Vagina (tissue), 2 donors: Measurements from ENCODE around the gene NAA16.

Experiments used
- CTCF ChIP-seq, 3 experiments: fragments of 450-650 bp in 2 of 3; fragments of 200-600 bp in 1 of 3; sonication (generic) in 1 of 3; IDR thresholded peaks; one replicate each; pipeline ENCODE4 v1.5.1; 2017 to 2019; ENCODE audit warnings: antibody characterized with exemption in 3 of 3, mild to moderate bottlenecking in 2 of 3, moderate library complexity in 2 of 3
- POLR2AphosphoS5 ChIP-seq, 2 donors: sonication (generic); formaldehyde crosslinking; IDR thresholded peaks; one replicate each; pipeline ENCODE4 v1.9.0; 2017; ENCODE audit warnings: antibody characterized with exemption in 2 of 2, mild to moderate bottlenecking in 2 of 2, low read depth in 1 of 2; ENCODE audit not compliant: insufficient read depth in 1 of 2

- TF ChIP-seq POLR2AphosphoS5 (IDR thresholded peaks at IDR 0.05; ENCODE audit: insufficient read depth in 1 of 2, low read depth in 1 of 2) (no peak), CTCF (IDR thresholded peaks at IDR 0.05) (no peak)
These were observed 14.7 kb downstream of the NAA16 start for GRCh38 chr13:41325752-41326151.
